WTC11 (cell line): Measurements from ENCODE around the gene BICD2.

Experiments
- AFF4 ChIP-seq: sonication (generic); formaldehyde crosslinking; IDR thresholded peaks from 2 replicates; pipeline ENCODE4 v1.8.1; 2023; ENCODE audit warnings: mild to moderate bottlenecking, missing genetic modification reagents, borderline replicate concordance
- ATF3 ChIP-seq: sonication (generic); formaldehyde crosslinking; conservative IDR thresholded peaks from 2 replicates; pipeline ENCODE4 v1.8.1; 2022; ENCODE audit warnings: mild to moderate bottlenecking, missing genetic modification reagents
- CTCF ChIP-seq: fragments of 200-600 bp; IDR thresholded peaks from 2 replicates; pipeline ENCODE4 v1.8.0; 2022; ENCODE audit warnings: antibody characterized with exemption
- E2F5 ChIP-seq: sonication (generic); formaldehyde crosslinking; IDR thresholded peaks from 2 replicates; pipeline ENCODE4 v1.8.1; 2022; ENCODE audit warnings: mild to moderate bottlenecking, moderate library complexity, missing genetic modification reagents
- GRHL2 ChIP-seq: fragments of 250-450 bp; sonication (Bioruptor Pico); IDR thresholded peaks from 2 replicates; pipeline ENCODE4 v1.8.0; 2022; ENCODE audit warnings: mild to moderate bottlenecking, moderate library complexity; ENCODE audit not compliant: insufficient replicate concordance, severe bottlenecking
- IRF1 ChIP-seq: sonication (generic); formaldehyde crosslinking; IDR thresholded peaks from 2 replicates; pipeline ENCODE4 v1.8.0; 2023; ENCODE audit warnings: missing genetic modification reagents
- MAX ChIP-seq: sonication (generic); formaldehyde crosslinking; IDR thresholded peaks from 2 replicates; pipeline ENCODE4 v1.8.0; 2022; ENCODE audit warnings: mild to moderate bottlenecking, missing genetic modification reagents
- RELA ChIP-seq: sonication (generic); formaldehyde crosslinking; IDR thresholded peaks from 2 replicates; pipeline ENCODE4 v1.8.1; 2022; ENCODE audit warnings: missing genetic modification reagents, mild to moderate bottlenecking, borderline replicate concordance
- USF2 ChIP-seq: sonication (generic); formaldehyde crosslinking; IDR thresholded peaks from 2 replicates; pipeline ENCODE4 v1.8.1; 2023; ENCODE audit warnings: mild to moderate bottlenecking, missing genetic modification reagents, moderate library complexity
- ZBTB21 ChIP-seq: sonication (generic); formaldehyde crosslinking; IDR thresholded peaks from 2 replicates; pipeline ENCODE4 v1.8.1; 2023; ENCODE audit warnings: mild to moderate bottlenecking, missing genetic modification reagents, borderline replicate concordance
- ZNF121 ChIP-seq: sonication (generic); formaldehyde crosslinking; IDR thresholded peaks from 2 replicates; pipeline ENCODE4 v1.8.0; 2023; ENCODE audit warnings: missing genetic modification reagents

GRCh38 chr9:92769990-92770359 lies 5.3 kb upstream of the BICD2 start:
- TF ChIP-seq CTCF = no peak
- no peak for TF ChIP-seq RELA
- no peak for TF ChIP-seq GRHL2
- TF ChIP-seq MAX (CRISPR knock-in tag) = no peak
- TF ChIP-seq USF2 (CRISPR knock-in tag) = no peak
- no peak for TF ChIP-seq AFF4 (CRISPR knock-in tag)
- TF ChIP-seq ZBTB21 (CRISPR knock-in tag) = no peak
- TF ChIP-seq IRF1 (CRISPR knock-in tag) = no peak
- no peak for TF ChIP-seq ATF3 (CRISPR knock-in tag)
- TF ChIP-seq ZNF121 = no peak
- TF ChIP-seq E2F5 (CRISPR knock-in tag) = no peak
